Measurements from ENCODE around the gene HLA-DQA1.

DNA sequence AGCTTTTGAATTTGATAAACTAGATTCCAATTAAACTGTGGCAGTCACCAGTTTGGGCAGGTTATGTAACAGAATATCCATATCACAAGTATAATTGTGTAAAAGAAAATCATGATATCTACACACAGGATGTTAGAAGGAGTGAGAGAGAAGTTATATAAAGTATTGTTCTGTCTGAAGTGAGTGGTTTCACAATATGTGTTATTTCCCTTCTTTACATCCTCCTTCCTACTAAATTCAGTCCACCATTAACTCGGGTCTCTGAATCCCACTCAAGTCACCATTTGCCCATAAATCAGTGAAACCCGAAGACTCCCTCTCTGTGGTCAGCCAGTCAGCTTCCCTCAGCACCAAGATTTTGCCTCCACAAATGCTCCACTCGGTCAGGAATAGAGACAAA, 28.5 kb downstream of the HLA-DQA1 start:
- no peak for TF ChIP-seq EZH2 (IDR thresholded peaks at IDR 0.05; ENCODE audit: low read length, missing control alignments)
- TF ChIP-seq, protein P1, sequence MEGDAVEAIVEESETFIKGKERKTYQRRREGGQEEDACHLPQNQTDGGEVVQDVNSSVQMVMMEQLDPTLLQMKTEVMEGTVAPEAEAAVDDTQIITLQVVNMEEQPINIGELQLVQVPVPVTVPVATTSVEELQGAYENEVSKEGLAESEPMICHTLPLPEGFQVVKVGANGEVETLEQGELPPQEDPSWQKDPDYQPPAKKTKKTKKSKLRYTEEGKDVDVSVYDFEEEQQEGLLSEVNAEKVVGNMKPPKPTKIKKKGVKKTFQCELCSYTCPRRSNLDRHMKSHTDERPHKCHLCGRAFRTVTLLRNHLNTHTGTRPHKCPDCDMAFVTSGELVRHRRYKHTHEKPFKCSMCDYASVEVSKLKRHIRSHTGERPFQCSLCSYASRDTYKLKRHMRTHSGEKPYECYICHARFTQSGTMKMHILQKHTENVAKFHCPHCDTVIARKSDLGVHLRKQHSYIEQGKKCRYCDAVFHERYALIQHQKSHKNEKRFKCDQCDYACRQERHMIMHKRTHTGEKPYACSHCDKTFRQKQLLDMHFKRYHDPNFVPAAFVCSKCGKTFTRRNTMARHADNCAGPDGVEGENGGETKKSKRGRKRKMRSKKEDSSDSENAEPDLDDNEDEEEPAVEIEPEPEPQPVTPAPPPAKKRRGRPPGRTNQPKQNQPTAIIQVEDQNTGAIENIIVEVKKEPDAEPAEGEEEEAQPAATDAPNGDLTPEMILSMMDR (conservative IDR thresholded peaks at IDR 0.05 in 1 of 2, IDR thresholded peaks at IDR 0.05 in 1 of 2; ENCODE audit: low read depth in 1 of 2, low read length in 2 of 2): no peak
